ENCODE data around the gene ECI1. TPM values are rescaled to one million over a fixed set of nuclear protein-coding genes. Genes with fewer than 3 reads are reported as not detected.

The ECI1 gene
- polyA plus RNA-seq, 6 donors from 2014 or later, result 41.7 to 55.1 (median 48.6) TPM

GRCh38 chr16:2238838-2239675 is 12.3 kb downstream of the ECI1 start:
- no peaks in the 10 kb centered on the region for H3K36me3 Mint-ChIP-seq
- ATAC-seq (ENCODE audit: low read depth in 2 of 2) (no peak), DNase-seq (no peak)
- H3K27me3 Mint-ChIP-seq, result peaks cover 0 to 17% (median 0%) of the 10 kb centered on the region in 3 donors
- no peak overlapping the region for H3K4me3 Mint-ChIP-seq
- H3K27ac Mint-ChIP-seq, result no peak overlapping the region
- H3K9me3 Mint-ChIP-seq, result no peaks in the 10 kb centered on the region
- no peaks in the 10 kb centered on the region for H3K4me1 Mint-ChIP-seq

GRCh38 chr16:2238150-2238837 is 13.1 kb downstream of the ECI1 start:
- DNase-seq (no peak), ATAC-seq (ENCODE audit: low read depth in 2 of 2) (no peak)
- Mint-ChIP-seq H3K27me3 (peaks cover 0 to 17% (median 0%) of the 10 kb centered on the region in 3 donors), H3K36me3 (no peaks in the 10 kb centered on the region), H3K4me1 (no peaks in the 10 kb centered on the region), H3K27ac (no peak overlapping the region), H3K4me3 (no peak overlapping the region), H3K9me3 (no peaks in the 10 kb centered on the region)

GRCh38 chr16:2237493-2238149 is 13.8 kb downstream of the ECI1 start:
- ATAC-seq (ENCODE audit: low read depth in 2 of 2), result no peak
- Mint-ChIP-seq H3K36me3 (no peaks in the 10 kb centered on the region), H3K9me3 (no peaks in the 10 kb centered on the region), H3K27me3 (peaks cover 0 to 17% (median 0%) of the 10 kb centered on the region in 3 donors), H3K4me3 (no peak overlapping the region), H3K27ac (no peak overlapping the region), H3K4me1 (no peaks in the 10 kb centered on the region)
- no peak for DNase-seq

- ATAC-seq (ENCODE audit: low read depth in 2 of 2) (no peak), DNase-seq (no peak)
- Mint-ChIP-seq H3K9me3 (no peaks in the 10 kb centered on the region), H3K27me3 (peaks cover 0 to 17% (median 0%) of the 10 kb centered on the region in 3 donors), H3K4me1 (no peaks in the 10 kb centered on the region), H3K4me3 (no peak overlapping the region), H3K27ac (no peak overlapping the region), H3K36me3 (no peaks in the 10 kb centered on the region)
Measured at GRCh38 chr16:2237102-2237482, 14.3 kb downstream of the ECI1 start.

- peak within 1 kb of the TSS in 3 of 8 donors; percentile 20 to 63 (median 47) for H3K4me3 Mint-ChIP-seq
- DNase-seq (no peak), ATAC-seq (ENCODE audit: low read depth in 2 of 2) (no peak)
- no peaks in the 10 kb centered on the region for H3K4me1 Mint-ChIP-seq
- H3K36me3 Mint-ChIP-seq, result no peaks in the 10 kb centered on the region
- peak within 1 kb of the TSS in 1 of 6 donors; percentile 47 for H3K27ac Mint-ChIP-seq
- no peaks in the 10 kb centered on the region for H3K9me3 Mint-ChIP-seq
- peaks cover 0 to 17% (median 0%) of the 10 kb centered on the region in 3 donors for H3K27me3 Mint-ChIP-seq
Measured at GRCh38 chr16:2236337-2237101, 14.9 kb downstream of the ECI1 start, which contains the start of gene DNASE1L2. Gene DNASE1L2, plus strand, starts transcription at chr16:2236444. Its CDS starts 373 bp downstream, at chr16:2236817.

- Mint-ChIP-seq H3K36me3 (no peaks in the 10 kb centered on the region), H3K4me3 (no peak overlapping the region), H3K4me1 (no peaks in the 10 kb centered on the region), H3K27ac (no peak overlapping the region), H3K9me3 (no peaks in the 10 kb centered on the region), H3K27me3 (peaks cover 0 to 17% (median 0%) of the 10 kb centered on the region in 3 donors)
- ATAC-seq (ENCODE audit: low read depth in 2 of 2) (no peak), DNase-seq (no peak)
Measured at GRCh38 chr16:2235695-2236336, 15.6 kb downstream of the ECI1 start.

GRCh38 chr16:2235234-2235651 is 16.1 kb downstream of the ECI1 start:
- DNase-seq, result no peak
- no peak for ATAC-seq (ENCODE audit: low read depth in 2 of 2)
- H3K27me3 Mint-ChIP-seq, result peaks cover 0 to 17% (median 0%) of the 10 kb centered on the region in 3 donors
- no peak overlapping the region for H3K27ac Mint-ChIP-seq
- peak overlapping the region in 3 of 8 donors; percentile 20 to 63 (median 47) for H3K4me3 Mint-ChIP-seq
- H3K9me3 Mint-ChIP-seq, result no peaks in the 10 kb centered on the region
- peaks cover 0 to under 1% of the 10 kb centered on the region in 2 donors for H3K36me3 Mint-ChIP-seq
- no peaks in the 10 kb centered on the region for H3K4me1 Mint-ChIP-seq

- Mint-ChIP-seq H3K4me3 (no peak overlapping the region), H3K27me3 (peaks cover 0 to 17% (median 0%) of the 10 kb centered on the region in 3 donors), H3K27ac (no peak overlapping the region), H3K36me3 (peaks cover 0 to 5% of the 10 kb centered on the region in 2 donors), H3K9me3 (no peaks in the 10 kb centered on the region), H3K4me1 (no peaks in the 10 kb centered on the region)
- no peak for ATAC-seq (ENCODE audit: low read depth in 2 of 2)
- DNase-seq, result no peak
Measured at GRCh38 chr16:2234813-2235170, 16.6 kb downstream of the ECI1 start.

GRCh38 chr16:2233872-2234812 is 17.2 kb downstream of the ECI1 start:
- ATAC-seq (ENCODE audit: low read depth in 2 of 2), result peak in 1 of 2 donors; percentile 16
- Mint-ChIP-seq H3K4me1 (no peaks in the 10 kb centered on the region), H3K4me3 (no peak overlapping the region), H3K9me3 (no peaks in the 10 kb centered on the region), H3K27me3 (peaks cover 0 to 17% (median 0%) of the 10 kb centered on the region in 3 donors), H3K36me3 (peaks cover 0 to 11% of the 10 kb centered on the region in 2 donors), H3K27ac (no peak overlapping the region)
- no peak for DNase-seq

GRCh38 chr16:2233046-2233775 is 18.2 kb downstream of the ECI1 start:
- Mint-ChIP-seq H3K4me3 (no peak overlapping the region), H3K4me1 (no peaks in the 10 kb centered on the region), H3K36me3 (peaks cover 0 to 11% of the 10 kb centered on the region in 2 donors), H3K27me3 (peaks cover 0 to 17% (median 0%) of the 10 kb centered on the region in 3 donors), H3K27ac (no peak overlapping the region), H3K9me3 (no peaks in the 10 kb centered on the region)
- DNase-seq (no peak), ATAC-seq (ENCODE audit: low read depth in 2 of 2) (no peak)
